Smooth muscle cell of bladder (primary cell): Measurements from ENCODE around the gene LORICRIN. TPM values are rescaled to one million over a fixed set of nuclear protein-coding genes. Genes with fewer than 3 reads are reported as not detected.

Experiments
- total RNA-seq: library from RNA; depleted of rRNA; stranded (reverse); fragments of >200 nt; gene quantifications from 2 replicates; pipeline ENCODE4 v1.2.3, GENCODE V29; 2014

Gene LORICRIN
- total RNA-seq, result not detected in 2 replicates

GRCh38 chr1:153259387-153259786 is at the start of gene LORICRIN:
TSS of gene LORICRIN (plus strand) at chr1:153259687. CDS start at chr1:153260950, 1,263 bp downstream.

GRCh38 chr1:153217212-153217611 is 42.3 kb upstream of the LORICRIN start, which contains the start of gene PRR9:
TSS of gene PRR9 (plus strand) at chr1:153217584. CDS start at chr1:153218145, 561 bp downstream.

Other genes with a start within 250 kb of the LORICRIN start
- not detected in 2 replicates for gene SPRR1B, start 228.5 kb upstream of the LORICRIN start, total RNA-seq
- not detected in 2 replicates for gene SPRR2D, start 218.6 kb upstream of the LORICRIN start, total RNA-seq
- not detected in 2 replicates for gene SPRR2A, start 202.2 kb upstream of the LORICRIN start, total RNA-seq
- not detected in 2 replicates for gene SPRR2B, start 188.1 kb upstream of the LORICRIN start, total RNA-seq
- gene SPRR2E, start 165.2 kb upstream of the LORICRIN start, total RNA-seq, result not detected in 2 replicates
- not detected in 2 replicates for gene SPRR2F, start 146.2 kb upstream of the LORICRIN start, total RNA-seq
- gene SPRR2G, start 108.8 kb upstream of the LORICRIN start, total RNA-seq, result not detected in 2 replicates
- gene LELP1, start 56.3 kb upstream of the LORICRIN start, total RNA-seq, result not detected in 2 replicates
- not detected in 2 replicates for gene PRR9, start 42.1 kb upstream of the LORICRIN start, total RNA-seq
- not detected in 2 replicates for gene PGLYRP3, start 53.3 kb downstream of the LORICRIN start, total RNA-seq
- not detected in 2 replicates for gene PGLYRP4, start 89.2 kb downstream of the LORICRIN start, total RNA-seq
- 0.28 and 0.83 TPM in 2 replicates for gene S100A9, start 98.2 kb downstream of the LORICRIN start, total RNA-seq
- not detected in 2 replicates for gene S100A12, start 115.9 kb downstream of the LORICRIN start, total RNA-seq
- gene S100A8, start 131.4 kb downstream of the LORICRIN start, total RNA-seq, result not detected in 2 replicates
- gene S100A7A, start 156.8 kb downstream of the LORICRIN start, total RNA-seq, result not detected in 2 replicates
- gene S100A7, start 201.0 kb downstream of the LORICRIN start, total RNA-seq, result not detected in 2 replicates